Islet precursor cell (in vitro differentiated cells): ENCODE results near the gene LRIG1.

Experiments used
- DNase-seq: peaks from one replicate; pipeline ENCODE4 v3.0.0-alpha.2; 2018

LRIG1 gene

GRCh38 chr3:66400411-66401156, 100.2 kb downstream of the LRIG1 start:
- DNase-seq: peak; percentile 75

- peak; percentile 36 for DNase-seq
Measured at GRCh38 chr3:66399529-66400232, 101.1 kb downstream of the LRIG1 start.

DNA sequence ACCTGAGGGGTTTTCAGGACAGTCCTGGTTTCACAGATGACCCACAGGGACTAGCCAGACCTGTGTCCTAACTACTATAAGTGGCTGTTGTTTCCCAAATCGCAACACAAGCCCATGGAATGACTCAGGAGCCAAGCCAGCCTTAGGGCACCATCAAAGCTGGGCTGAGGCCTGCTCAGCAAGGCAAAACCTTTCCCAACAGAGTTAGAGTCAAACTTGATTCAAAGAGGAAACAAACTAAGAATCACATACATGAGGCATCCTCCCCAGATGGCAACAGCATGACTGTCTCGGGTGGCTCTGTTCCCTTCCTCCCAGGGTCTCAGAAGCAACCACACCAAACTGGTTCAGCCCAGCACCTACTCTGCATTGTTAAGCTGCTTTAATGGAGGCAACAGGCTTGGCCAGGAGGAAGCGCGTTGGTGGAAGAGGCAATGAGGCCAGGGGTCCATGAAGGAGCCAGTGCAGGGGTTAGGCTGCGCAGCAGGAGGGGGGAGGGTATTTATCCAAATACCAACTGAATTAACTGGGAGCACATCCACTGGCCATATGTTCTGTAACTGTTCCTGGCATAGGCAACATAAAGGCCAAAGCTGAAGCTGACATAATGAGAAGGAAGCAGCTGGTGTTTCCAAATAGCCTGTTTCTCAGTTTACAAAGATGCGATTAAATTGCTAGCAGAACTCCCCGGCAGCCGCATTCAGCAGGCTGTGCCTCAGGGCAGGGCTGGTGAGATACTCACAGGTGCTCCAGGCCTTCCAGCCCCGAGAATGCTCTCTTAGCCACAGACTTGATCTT, 102.4 kb downstream of the LRIG1 start:
- peak; percentile 95 for DNase-seq

DNA sequence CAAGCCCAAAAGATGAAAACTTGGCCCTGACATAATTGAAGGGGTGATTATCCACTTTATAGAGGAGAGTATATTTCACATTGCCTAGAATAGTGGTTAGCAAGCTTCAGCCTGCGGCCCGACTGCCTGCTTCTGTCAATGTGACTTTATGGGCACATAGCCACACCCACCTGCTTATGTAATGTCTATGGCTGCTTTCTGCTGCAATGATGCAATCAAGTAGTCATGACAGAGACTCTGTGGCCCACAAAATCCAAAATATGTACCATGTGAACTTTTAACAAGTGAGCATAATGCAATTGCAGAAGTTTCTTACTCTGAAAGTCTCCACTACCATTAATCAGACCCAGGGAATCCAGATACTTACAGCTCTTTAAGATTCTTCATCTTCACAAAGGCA, 103.1 kb downstream of the LRIG1 start:
- DNase-seq: peak; percentile 67

DNA sequence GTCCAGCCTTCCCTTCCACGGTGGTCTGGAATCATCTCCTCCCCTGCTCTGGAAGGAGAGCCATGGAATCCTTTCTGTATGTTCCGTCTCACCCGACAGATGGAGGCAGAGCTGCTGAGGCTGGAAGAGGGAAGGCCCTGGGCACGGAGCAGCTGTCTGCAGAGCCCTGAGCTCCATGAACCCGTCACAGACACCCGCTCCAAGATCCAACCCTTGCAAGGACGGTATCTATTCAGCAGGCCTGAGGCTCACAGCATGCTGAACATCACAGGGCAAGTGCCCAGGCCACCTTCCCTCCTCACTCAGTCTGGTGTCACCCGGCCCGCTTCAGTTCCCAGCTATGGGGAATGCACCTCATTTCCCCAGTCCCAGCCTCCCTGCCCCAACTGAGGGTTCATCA, 103.9 kb downstream of the LRIG1 start:
- peak; percentile 40 for DNase-seq

DNA sequence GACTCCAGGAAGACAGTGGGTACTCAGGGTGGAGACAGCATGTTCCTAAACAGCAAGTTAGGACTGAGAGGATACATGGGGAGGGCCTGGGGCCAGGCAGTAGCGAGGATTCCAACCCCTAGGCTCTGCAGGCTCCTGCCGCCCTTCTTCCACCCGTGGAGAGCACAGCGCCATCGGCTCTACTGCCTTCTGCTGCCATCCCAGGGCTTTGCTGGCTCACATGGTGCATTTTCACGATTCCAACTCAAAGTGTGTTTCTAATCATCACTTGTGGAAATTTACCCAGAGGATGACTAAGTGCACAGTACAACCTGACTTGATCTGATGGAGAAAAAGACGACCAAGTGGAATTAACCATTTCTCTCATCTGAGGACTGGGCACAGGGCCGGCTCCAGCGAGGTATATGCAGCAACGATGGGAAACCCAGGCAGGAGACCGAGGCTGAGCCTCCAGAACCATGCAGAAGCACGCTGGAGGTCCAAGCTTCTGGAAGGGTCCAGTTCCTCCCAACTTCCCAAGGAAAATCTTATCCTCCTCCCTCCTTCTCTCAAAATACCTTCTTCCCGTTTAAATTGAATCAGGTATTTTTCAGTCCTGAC, 104.6 kb downstream of the LRIG1 start:
- DNase-seq: peak; percentile 35

- peak; percentile 39 for DNase-seq
Measured at GRCh38 chr3:66395635-66396034, 105.2 kb downstream of the LRIG1 start.

- peak; percentile 72 for DNase-seq
Measured at GRCh38 chr3:66394753-66395249, 106.0 kb downstream of the LRIG1 start.

GRCh38 chr3:66394019-66394752, 106.6 kb downstream of the LRIG1 start:
- peak; percentile 47 for DNase-seq

DNA sequence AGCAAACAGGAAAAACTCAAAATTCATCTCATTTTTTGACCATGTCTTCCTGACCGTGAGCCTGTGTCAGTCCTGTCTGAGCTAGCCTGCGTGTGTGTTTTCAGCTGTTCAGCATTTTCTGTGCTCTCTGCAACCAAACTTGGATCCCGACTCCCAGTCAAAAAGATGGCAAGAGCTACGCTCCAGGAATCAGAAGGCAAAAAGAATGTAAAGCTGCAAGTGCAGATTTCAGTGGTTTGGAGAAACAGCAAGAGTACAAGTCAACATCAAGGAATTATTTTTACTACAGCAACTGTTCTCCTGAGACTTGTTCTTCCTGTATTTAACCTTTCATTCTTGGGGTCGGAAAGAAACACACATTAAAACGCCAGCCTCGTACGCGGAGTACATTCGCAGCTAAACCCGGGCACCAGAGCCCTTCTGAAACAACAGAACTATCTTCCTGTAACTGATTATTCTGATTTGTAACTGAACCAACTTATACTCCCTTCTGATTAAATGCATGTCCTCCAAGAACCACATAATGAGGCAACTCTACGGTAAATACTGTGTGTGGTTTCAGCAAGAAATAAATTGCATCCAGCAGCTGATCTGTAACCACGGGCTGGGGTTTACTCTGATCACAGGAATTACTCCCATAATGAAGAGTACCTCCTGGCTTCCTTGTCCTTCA, 107.4 kb downstream of the LRIG1 start:
- DNase-seq: peak; percentile 28

DNA sequence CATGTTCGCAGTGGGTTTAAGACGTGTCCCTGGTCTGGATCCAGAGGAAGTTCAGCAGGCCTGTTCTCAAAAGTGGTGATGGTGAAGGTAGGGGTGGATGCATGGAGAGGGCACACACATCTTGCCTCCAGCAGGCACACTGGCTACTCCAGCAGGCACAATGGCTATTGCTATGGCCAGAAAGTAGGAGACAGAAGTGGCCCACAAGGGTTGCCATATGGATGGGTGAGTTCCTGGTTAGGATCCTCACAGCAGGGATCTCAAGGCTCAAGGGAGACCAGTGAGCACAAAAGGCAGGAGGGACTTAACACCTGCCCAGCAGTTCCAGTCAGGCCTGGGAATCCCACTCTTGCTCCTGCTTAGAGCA, 107.9 kb downstream of the LRIG1 start:
- DNase-seq: peak; percentile 9

GRCh38 chr3:66392512-66392911, 108.3 kb downstream of the LRIG1 start:
- peak; percentile 11 for DNase-seq

- DNase-seq: no peak
Measured at GRCh38 chr3:66390013-66390412, 110.8 kb downstream of the LRIG1 start.

- peak; percentile 48 for DNase-seq
Measured at GRCh38 chr3:66386925-66387650, 113.7 kb downstream of the LRIG1 start.

DNA sequence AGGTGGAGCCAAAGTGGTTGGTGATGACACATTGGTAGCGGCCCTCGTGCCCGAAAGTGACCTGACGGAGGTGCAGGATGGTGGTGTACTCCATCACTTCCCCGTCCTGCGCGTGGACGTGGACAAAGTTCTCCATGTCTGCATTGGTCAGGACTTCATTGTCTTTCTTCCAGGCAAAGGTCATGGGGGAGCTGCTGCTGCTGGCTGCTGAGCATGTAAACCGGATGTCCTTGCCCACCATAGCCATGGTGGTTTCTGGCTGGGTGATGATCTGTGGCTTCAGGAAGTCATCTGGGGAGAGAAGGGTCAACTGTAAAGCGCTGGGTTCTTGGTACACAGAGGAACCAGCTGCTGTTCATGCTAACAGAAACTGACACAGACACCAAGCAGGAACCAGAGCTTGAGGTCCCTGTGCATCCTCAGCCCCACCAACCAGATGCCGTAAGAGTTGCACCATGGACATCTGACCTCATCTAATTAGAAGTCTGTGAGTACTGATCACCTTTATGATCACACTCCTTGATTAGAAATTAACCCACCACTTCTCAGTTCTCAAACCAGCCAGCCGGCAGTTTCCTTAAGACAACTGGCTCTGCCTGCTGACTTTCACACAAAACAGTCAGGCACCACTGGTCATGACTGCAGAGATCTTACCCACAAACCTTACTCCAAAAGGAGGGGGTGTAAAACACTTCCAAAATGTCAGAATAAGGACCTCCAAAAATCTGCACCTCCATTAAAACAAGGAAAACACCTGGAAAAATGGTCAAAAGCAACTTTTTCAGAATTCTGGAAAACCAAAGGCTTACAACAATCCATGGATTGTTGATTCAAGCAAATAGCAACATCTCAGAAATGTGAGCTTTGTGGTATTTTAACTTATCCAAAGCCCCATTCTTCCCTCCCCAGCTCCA, 114.6 kb downstream of the LRIG1 start:
- DNase-seq: peak; percentile 37

- no peak for DNase-seq
Measured at GRCh38 chr3:66385066-66385465, 115.8 kb downstream of the LRIG1 start.

DNA sequence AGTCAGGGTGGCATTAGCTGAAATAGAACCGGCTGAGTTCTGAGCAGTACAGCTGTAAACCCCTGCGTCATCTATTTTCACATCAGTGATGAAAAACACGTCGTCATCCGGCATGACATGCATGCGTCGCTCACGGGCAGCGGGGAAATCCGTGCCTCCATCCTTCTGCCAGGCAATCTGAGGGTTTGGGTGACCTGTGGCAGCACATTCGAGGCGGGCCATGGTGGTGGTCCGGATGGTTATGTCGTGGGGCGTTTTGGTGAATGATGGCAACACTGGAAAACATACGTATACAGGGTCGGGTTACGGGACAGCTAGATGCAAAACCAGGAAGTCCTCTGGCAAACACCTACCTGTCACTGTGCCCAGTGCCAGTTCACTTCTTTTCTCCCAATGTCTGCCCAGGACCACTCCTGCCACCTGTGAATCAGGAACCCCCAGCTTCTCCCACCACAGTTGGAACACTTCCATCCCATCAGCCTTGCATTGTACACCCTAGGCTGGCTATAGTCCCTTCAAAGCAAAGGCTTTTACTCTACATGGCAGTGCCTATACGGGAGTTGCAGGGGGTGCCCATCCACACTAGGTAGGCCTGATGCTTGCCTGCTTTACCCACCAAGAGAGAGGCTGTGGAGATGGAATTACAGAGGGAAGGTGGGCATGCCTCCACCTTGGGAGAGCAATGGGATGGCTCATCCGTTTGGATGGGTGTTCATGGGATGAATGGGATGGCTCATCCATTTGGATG, 116.7 kb downstream of the LRIG1 start:
- DNase-seq: peak; percentile 34

DNA sequence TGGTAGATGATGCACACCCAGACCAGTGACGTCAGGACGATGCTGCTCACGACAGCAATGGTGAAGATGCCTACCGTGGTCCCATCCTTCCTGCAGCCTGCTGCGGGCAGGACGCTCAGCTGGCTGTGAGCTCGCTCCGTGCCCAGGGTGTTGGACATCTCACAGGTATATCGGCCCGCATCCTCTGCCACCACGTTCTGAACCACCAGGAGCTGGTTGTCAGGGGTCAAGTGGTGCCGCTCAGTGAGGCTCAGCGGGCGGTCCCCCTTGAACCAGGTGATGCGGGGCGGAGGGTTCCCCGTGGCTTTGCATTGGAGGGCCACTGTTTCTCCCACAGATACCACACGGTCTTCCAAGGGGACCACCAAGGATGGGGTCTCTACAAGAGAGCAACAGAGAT, 117.8 kb downstream of the LRIG1 start:
- peak; percentile 35 for DNase-seq

GRCh38 chr3:66382142-66382541, 118.7 kb downstream of the LRIG1 start:
- DNase-seq: peak; percentile 39
